K562 (cell line): ENCODE data around the gene INCA1. TPM values are rescaled to one million over a fixed set of nuclear protein-coding genes. Genes with fewer than 3 reads are reported as not detected.

Source experiments
- CXXC5 ChIP-seq: fragments of 250-450 bp; sonication (Bioruptor Pico); IDR thresholded peaks from 2 replicates; pipeline ENCODE4 v1.8.0; 2022; ENCODE audit warnings: inconsistent platforms, mild to moderate bottlenecking, moderate library complexity
- NFIC ChIP-seq: fragments of 450-650 bp; IDR thresholded peaks from 2 replicates; pipeline ENCODE4 v1.6.1; 2017; ENCODE audit warnings: mild to moderate bottlenecking, inconsistent platforms
- YY1 ChIP-seq, 3 experiments: IDR thresholded peaks; 2 replicates each; pipeline ENCODE4 v1.6.1; 2011; ENCODE audit warnings: low read length in 2 of 3, mild to moderate bottlenecking in 2 of 3, moderate library complexity in 2 of 3, borderline replicate concordance in 1 of 3, control low read depth in 1 of 3, low read depth in 1 of 3; ENCODE audit not compliant: insufficient read depth in 3 of 3, insufficient replicate concordance in 2 of 3, control insufficient read depth in 1 of 3, insufficient read length in 1 of 3; ENCODE audit errors: extremely low read depth in 1 of 3
- ZFX ChIP-seq: sonication (generic); formaldehyde crosslinking; IDR thresholded peaks from 2 replicates; pipeline ENCODE4 v1.8.0; 2022; ENCODE audit warnings: mild to moderate bottlenecking, missing genetic modification reagents, moderate library complexity
- ZNF395 ChIP-seq: fragments of 200-800 bp; sonication (Bioruptor generic); IDR thresholded peaks from 2 replicates; pipeline ENCODE4 v1.6.1; 2017; ENCODE audit warnings: missing genetic modification characterization, missing compliant biosample characterization
- polyA plus RNA-seq, 8 experiments: library from polyadenylated mRNA; depleted of rRNA in 4 of 8; stranded (reverse) in 5 of 8; unstranded in 3 of 8; fragments of >200 nt; fragmentation: Nextera tagmentation in 2 of 8; fragmentation: Illumina TruSeq in 1 of 8; extraction: Ambion mirVana in 2 of 8; extraction: Trizol in 1 of 8; gene quantifications; 2 replicates each; pipeline versions ENCODE4 v1.2.1 to v1.2.3, GENCODE V29; 2011 to 2014; ENCODE audit warnings: inconsistent platforms in 1 of 8, missing spikeins in 1 of 8
- total RNA-seq, 7 experiments: library from RNA; depleted of rRNA in 6 of 7; stranded (reverse); fragments of >200 nt in 6 of 7; fragmentation: Illumina TruSeq in 2 of 7; extraction: Trizol in 2 of 7; gene quantifications; 2 replicates each; pipeline versions ENCODE4 v1.2.1 to v1.2.3, GENCODE V29; 2011 to 2021; ENCODE audit warnings: low replicate concordance in 1 of 7
- TF ChIP-seq, protein P1 (sequence below), 2 experiments: fragments of 450-650 bp; formaldehyde crosslinking in 1 of 2; IDR thresholded peaks; 2 replicates each; pipeline versions ENCODE4 v1.4.0 to v1.6.1; 2014 to 2020; ENCODE audit warnings: mild to moderate bottlenecking in 2 of 2, borderline replicate concordance in 1 of 2, low read depth in 1 of 2

The INCA1 gene
- total and polyA plus RNA-seq, 9 of the 15 experiments (the other 6 are each of a cell fraction or from before 2014, with no cell fraction given) = 0.08 to 0.50 (median 0.13) TPM; not detected in 4

- TF ChIP-seq, protein P1, sequence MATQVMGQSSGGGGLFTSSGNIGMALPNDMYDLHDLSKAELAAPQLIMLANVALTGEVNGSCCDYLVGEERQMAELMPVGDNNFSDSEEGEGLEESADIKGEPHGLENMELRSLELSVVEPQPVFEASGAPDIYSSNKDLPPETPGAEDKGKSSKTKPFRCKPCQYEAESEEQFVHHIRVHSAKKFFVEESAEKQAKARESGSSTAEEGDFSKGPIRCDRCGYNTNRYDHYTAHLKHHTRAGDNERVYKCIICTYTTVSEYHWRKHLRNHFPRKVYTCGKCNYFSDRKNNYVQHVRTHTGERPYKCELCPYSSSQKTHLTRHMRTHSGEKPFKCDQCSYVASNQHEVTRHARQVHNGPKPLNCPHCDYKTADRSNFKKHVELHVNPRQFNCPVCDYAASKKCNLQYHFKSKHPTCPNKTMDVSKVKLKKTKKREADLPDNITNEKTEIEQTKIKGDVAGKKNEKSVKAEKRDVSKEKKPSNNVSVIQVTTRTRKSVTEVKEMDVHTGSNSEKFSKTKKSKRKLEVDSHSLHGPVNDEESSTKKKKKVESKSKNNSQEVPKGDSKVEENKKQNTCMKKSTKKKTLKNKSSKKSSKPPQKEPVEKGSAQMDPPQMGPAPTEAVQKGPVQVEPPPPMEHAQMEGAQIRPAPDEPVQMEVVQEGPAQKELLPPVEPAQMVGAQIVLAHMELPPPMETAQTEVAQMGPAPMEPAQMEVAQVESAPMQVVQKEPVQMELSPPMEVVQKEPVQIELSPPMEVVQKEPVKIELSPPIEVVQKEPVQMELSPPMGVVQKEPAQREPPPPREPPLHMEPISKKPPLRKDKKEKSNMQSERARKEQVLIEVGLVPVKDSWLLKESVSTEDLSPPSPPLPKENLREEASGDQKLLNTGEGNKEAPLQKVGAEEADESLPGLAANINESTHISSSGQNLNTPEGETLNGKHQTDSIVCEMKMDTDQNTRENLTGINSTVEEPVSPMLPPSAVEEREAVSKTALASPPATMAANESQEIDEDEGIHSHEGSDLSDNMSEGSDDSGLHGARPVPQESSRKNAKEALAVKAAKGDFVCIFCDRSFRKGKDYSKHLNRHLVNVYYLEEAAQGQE (IDR thresholded peaks at IDR 0.05; ENCODE audit: borderline replicate concordance) = no peak
- TF ChIP-seq, protein P1 (CRISPR knock-in tag; IDR thresholded peaks at IDR 0.05; ENCODE audit: low read depth) = no peak
- TF ChIP-seq NFIC (peak; percentile 85), CXXC5 (CRISPR knock-in tag) (peak; percentile 5; the same call in 1 of the 2 replicates), ZNF395 (CRISPR knock-in tag) (peak; percentile 66; the same call in 1 of the 2 replicates), YY1 (IDR thresholded peaks at IDR 0.05; ENCODE audit: borderline replicate concordance in 1 of 3, control insufficient read depth in 1 of 3, extremely low read depth in 1 of 3, insufficient read depth in 3 of 3, insufficient read length in 1 of 3, insufficient replicate concordance in 2 of 3, low read depth in 1 of 3, low read length in 2 of 3) (peak in 1 of 3 experiments; percentile 25), ZFX (CRISPR knock-in tag) (peak; percentile 80)
These were observed 47.1 kb downstream of the INCA1 start (continued) for GRCh38 chr17:4950075-4950745.
